HEK293 (cell line): ENCODE data around the gene NKD1.

Source experiments
- CTCF ChIA-PET: fragments of 350-600 bp; formaldehyde crosslinking; extraction: SDS; loops from one replicate; lab custom pipeline; 2021; ENCODE audit warnings: antibody characterized with exemption; lab: Yijun Ruan, JAX
- POLR2A ChIA-PET: fragments of 300-600 bp; formaldehyde crosslinking; extraction: SDS; loops from one replicate; lab custom pipeline; 2020; ENCODE audit warnings: antibody characterized with exemption, inconsistent platforms; lab: Yijun Ruan, JAX
- H3K27ac ChIP-seq: fragments of 200-500 bp; sonication (Bioruptor generic); 2 replicates; pipeline ENCODE4 v1.5.1; 2014; ENCODE audit warnings: low read depth, low read length, control low read depth, inconsistent platforms; ENCODE audit errors: extremely low read depth
- H3K36me3 ChIP-seq, 2 experiments: fragments of 200-500 bp in 1 of 2; sonication (Bioruptor generic) in 1 of 2; 1 replicate in 1 of 2; 2 replicates in 1 of 2; pipeline ENCODE4 v1.5.1; 2014 to 2017; ENCODE audit warnings: inconsistent platforms in 2 of 2, low read length in 2 of 2; ENCODE audit not compliant: control insufficient read depth in 2 of 2, insufficient read depth in 1 of 2
- H3K4me1 ChIP-seq: fragments of 200-500 bp; sonication (Bioruptor generic); 2 replicates; pipeline ENCODE4 v1.5.1; 2014; ENCODE audit warnings: mild to moderate bottlenecking, low read length, inconsistent platforms; ENCODE audit not compliant: control insufficient read depth, insufficient read depth
- H3K4me3 ChIP-seq: 2 replicates; pipeline ENCODE4 v1.5.1; 2011; ENCODE audit warnings: low read depth, mild to moderate bottlenecking, control low read depth, low read length, moderate library complexity
- H3K9me3 ChIP-seq: fragments of 200-500 bp; sonication (Bioruptor generic); 2 replicates; pipeline ENCODE4 v1.5.1; 2014; ENCODE audit warnings: low read depth, low read length, inconsistent platforms; ENCODE audit not compliant: control insufficient read depth, insufficient read depth
- EGR2 ChIP-seq: fragments of 450-650 bp; formaldehyde crosslinking; IDR thresholded peaks from 2 replicates; pipeline ENCODE4 v1.5.1; 2016; ENCODE audit warnings: low read depth, missing biosample characterization, missing genetic modification characterization
- SALL2 ChIP-seq: fragments of 450-650 bp; formaldehyde crosslinking; IDR thresholded peaks from 2 replicates; pipeline ENCODE4 v1.5.0; 2017; ENCODE audit warnings: missing biosample characterization, mild to moderate bottlenecking, missing genetic modification characterization, borderline replicate concordance
- YY1 ChIP-seq: fragments of 450-650 bp; formaldehyde crosslinking; IDR thresholded peaks from 2 replicates; pipeline ENCODE4 v1.5.1; 2018; ENCODE audit warnings: missing biosample characterization, missing genetic modification characterization
- ZNF114 ChIP-seq: fragments of 450-650 bp; formaldehyde crosslinking; IDR thresholded peaks from 2 replicates; pipeline ENCODE4 v1.5.0; 2017; ENCODE audit warnings: missing biosample characterization, missing genetic modification characterization
- ZNF19 ChIP-seq: fragments of 450-650 bp; formaldehyde crosslinking; IDR thresholded peaks from 2 replicates; pipeline ENCODE4; 2016; ENCODE audit warnings: missing biosample characterization, missing genetic modification characterization, low read depth
- ZNF416 ChIP-seq: fragments of 450-650 bp; formaldehyde crosslinking; IDR thresholded peaks from 2 replicates; pipeline ENCODE4 v1.5.1; 2016; ENCODE audit warnings: missing biosample characterization, missing genetic modification characterization
- ZNF558 ChIP-seq: fragments of 450-650 bp; formaldehyde crosslinking; IDR thresholded peaks from 2 replicates; pipeline ENCODE4 v1.5.1; 2016; ENCODE audit warnings: missing biosample characterization, missing genetic modification characterization
- ZNF571 ChIP-seq: fragments of 450-650 bp; formaldehyde crosslinking; IDR thresholded peaks from 2 replicates; pipeline ENCODE4 v1.5.0; 2017; ENCODE audit warnings: missing biosample characterization, missing genetic modification characterization
- ZSCAN23 ChIP-seq: fragments of 450-650 bp; formaldehyde crosslinking; IDR thresholded peaks from 2 replicates; pipeline ENCODE4 v1.5.1; 2016; ENCODE audit warnings: missing biosample characterization, missing genetic modification characterization
- TF ChIP-seq, protein P1 (sequence below): fragments of 450-650 bp; formaldehyde crosslinking; IDR thresholded peaks from 2 replicates; pipeline ENCODE4 v1.5.1; 2016; ENCODE audit warnings: missing biosample characterization, missing genetic modification characterization
- TF ChIP-seq, protein P2 (sequence below): fragments of 450-650 bp; formaldehyde crosslinking; optimal IDR thresholded peaks from 2 replicates; pipeline ENCODE3; 2016; ENCODE audit warnings: missing biosample characterization, mild to moderate bottlenecking, missing genetic modification characterization
- TF ChIP-seq, protein P3 (sequence below): fragments of 450-650 bp; formaldehyde crosslinking; IDR thresholded peaks from 2 replicates; pipeline ENCODE4 v1.5.1; 2017; ENCODE audit warnings: missing biosample characterization, missing genetic modification characterization
- TF ChIP-seq, protein P4 (sequence below): fragments of 450-650 bp; formaldehyde crosslinking; IDR thresholded peaks from 2 replicates; pipeline ENCODE4 v1.5.1; 2016; ENCODE audit warnings: missing biosample characterization, missing genetic modification characterization
- TF ChIP-seq, protein P5 (sequence below): fragments of 450-650 bp; formaldehyde crosslinking; conservative IDR thresholded peaks from 2 replicates; pipeline ENCODE4 v1.5.1; 2016; ENCODE audit warnings: low read depth, missing biosample characterization, missing genetic modification characterization

Gene NKD1

DNA sequence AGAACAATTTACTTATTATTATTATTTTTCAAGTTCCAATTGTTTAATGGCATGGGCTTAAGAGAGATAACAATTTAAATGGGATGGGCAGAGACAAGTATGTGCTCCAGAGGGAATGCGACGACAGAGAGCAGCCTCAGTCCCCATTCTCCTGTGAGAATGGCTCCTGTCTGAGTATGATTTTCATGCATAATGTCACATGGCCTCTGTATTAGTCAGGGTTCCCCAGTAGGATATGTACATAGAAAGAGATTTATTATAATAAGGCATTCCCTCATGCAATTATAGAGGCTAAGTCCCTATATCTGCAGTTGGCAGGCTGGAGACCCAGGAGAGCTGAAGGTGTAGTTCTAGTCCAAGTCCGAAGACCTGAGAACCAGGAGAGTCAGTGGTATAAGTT is 22.9 kb upstream of the NKD1 start:
- Histone ChIP-seq H3K27ac (no peak overlapping the region), H3K4me1 (no peaks in the 10 kb centered on the region; the same call in 1 of the 2 replicates), H3K9me3 (no peaks in the 10 kb centered on the region), H3K4me3 (no peak overlapping the region), H3K36me3 (no peaks in the 10 kb centered on the region)
- TF ChIP-seq ZNF19 (tag by site-specific recombination) (no peak), YY1 (tag by site-specific recombination) (no peak), SALL2 (tag by site-specific recombination) (no peak)
- TF ChIP-seq, protein P1, sequence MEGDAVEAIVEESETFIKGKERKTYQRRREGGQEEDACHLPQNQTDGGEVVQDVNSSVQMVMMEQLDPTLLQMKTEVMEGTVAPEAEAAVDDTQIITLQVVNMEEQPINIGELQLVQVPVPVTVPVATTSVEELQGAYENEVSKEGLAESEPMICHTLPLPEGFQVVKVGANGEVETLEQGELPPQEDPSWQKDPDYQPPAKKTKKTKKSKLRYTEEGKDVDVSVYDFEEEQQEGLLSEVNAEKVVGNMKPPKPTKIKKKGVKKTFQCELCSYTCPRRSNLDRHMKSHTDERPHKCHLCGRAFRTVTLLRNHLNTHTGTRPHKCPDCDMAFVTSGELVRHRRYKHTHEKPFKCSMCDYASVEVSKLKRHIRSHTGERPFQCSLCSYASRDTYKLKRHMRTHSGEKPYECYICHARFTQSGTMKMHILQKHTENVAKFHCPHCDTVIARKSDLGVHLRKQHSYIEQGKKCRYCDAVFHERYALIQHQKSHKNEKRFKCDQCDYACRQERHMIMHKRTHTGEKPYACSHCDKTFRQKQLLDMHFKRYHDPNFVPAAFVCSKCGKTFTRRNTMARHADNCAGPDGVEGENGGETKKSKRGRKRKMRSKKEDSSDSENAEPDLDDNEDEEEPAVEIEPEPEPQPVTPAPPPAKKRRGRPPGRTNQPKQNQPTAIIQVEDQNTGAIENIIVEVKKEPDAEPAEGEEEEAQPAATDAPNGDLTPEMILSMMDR (tag by site-specific recombination), result no peak
- ChIA-PET CTCF (interaction anchor here (0.6 to 1.5 kb wide), 4 partner anchors 40 to 1673 kb away, joined by 3 to 7 read pairs (median 4); no protein-coding TSS in a partner anchor), POLR2A (no interaction called here)

DNA sequence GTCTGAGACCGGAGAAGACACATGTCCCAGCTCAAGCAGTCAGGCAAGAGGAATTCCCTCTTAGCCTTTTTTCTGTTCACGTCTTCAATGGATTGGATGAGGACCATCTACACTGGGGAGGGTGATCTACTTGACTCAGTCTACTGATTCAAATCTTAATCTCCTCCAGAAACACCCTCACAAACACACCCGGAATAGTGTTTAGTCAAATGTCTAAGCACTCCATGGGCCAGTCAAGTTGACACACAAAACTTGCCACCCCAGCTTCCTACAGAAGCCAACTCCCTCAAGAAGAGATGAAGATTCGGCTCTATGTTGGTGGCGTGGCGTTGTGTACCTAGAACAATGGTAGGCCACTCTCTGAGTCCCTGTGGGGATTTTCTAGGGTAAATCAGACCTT is 22.5 kb upstream of the NKD1 start:
- no peak for TF ChIP-seq ZNF416
- TF ChIP-seq EGR2 (tag by site-specific recombination), result no peak
- TF ChIP-seq ZNF114 (tag by site-specific recombination), result no peak
- TF ChIP-seq, protein P2, sequence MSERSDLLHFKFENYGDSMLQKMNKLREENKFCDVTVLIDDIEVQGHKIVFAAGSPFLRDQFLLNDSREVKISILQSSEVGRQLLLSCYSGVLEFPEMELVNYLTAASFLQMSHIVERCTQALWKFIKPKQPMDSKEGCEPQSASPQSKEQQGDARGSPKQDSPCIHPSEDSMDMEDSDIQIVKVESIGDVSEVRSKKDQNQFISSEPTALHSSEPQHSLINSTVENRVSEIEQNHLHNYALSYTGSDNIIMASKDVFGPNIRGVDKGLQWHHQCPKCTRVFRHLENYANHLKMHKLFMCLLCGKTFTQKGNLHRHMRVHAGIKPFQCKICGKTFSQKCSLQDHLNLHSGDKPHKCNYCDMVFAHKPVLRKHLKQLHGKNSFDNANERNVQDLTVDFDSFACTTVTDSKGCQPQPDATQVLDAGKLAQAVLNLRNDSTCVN (tag by site-specific recombination), result no peak
- TF ChIP-seq ZNF558 (tag by site-specific recombination), result no peak
- TF ChIP-seq, protein P3, sequence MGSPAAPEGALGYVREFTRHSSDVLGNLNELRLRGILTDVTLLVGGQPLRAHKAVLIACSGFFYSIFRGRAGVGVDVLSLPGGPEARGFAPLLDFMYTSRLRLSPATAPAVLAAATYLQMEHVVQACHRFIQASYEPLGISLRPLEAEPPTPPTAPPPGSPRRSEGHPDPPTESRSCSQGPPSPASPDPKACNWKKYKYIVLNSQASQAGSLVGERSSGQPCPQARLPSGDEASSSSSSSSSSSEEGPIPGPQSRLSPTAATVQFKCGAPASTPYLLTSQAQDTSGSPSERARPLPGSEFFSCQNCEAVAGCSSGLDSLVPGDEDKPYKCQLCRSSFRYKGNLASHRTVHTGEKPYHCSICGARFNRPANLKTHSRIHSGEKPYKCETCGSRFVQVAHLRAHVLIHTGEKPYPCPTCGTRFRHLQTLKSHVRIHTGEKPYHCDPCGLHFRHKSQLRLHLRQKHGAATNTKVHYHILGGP, result no peak
- TF ChIP-seq, protein P4, sequence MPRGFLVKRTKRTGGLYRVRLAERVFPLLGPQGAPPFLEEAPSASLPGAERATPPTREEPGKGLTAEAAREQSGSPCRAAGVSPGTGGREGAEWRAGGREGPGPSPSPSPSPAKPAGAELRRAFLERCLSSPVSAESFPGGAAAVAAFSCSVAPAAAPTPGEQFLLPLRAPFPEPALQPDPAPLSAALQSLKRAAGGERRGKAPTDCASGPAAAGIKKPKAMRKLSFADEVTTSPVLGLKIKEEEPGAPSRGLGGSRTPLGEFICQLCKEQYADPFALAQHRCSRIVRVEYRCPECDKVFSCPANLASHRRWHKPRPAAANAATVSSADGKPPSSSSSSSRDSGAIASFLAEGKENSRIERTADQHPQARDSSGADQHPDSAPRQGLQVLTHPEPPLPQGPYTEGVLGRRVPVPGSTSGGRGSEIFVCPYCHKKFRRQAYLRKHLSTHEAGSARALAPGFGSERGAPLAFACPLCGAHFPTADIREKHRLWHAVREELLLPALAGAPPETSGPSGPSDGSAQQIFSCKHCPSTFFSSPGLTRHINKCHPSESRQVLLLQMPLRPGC (tag by site-specific recombination), result no peak
- TF ChIP-seq ZSCAN23 (tag by site-specific recombination), result no peak
- TF ChIP-seq, protein P5, sequence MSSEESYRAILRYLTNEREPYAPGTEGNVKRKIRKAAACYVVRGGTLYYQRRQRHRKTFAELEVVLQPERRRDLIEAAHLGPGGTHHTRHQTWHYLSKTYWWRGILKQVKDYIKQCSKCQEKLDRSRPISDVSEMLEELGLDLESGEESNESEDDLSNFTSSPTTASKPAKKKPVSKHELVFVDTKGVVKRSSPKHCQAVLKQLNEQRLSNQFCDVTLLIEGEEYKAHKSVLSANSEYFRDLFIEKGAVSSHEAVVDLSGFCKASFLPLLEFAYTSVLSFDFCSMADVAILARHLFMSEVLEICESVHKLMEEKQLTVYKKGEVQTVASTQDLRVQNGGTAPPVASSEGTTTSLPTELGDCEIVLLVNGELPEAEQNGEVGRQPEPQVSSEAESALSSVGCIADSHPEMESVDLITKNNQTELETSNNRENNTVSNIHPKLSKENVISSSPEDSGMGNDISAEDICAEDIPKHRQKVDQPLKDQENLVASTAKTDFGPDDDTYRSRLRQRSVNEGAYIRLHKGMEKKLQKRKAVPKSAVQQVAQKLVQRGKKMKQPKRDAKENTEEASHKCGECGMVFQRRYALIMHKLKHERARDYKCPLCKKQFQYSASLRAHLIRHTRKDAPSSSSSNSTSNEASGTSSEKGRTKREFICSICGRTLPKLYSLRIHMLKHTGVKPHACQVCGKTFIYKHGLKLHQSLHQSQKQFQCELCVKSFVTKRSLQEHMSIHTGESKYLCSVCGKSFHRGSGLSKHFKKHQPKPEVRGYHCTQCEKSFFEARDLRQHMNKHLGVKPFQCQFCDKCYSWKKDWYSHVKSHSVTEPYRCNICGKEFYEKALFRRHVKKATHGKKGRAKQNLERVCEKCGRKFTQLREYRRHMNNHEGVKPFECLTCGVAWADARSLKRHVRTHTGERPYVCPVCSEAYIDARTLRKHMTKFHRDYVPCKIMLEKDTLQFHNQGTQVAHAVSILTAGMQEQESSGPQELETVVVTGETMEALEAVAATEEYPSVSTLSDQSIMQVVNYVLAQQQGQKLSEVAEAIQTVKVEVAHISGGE (tag by site-specific recombination), result no peak
- no peak for TF ChIP-seq ZNF571 (tag by site-specific recombination)
- H3K36me3 ChIP-seq, result no peaks in the 10 kb centered on the region
- H3K4me1 ChIP-seq, result no peaks in the 10 kb centered on the region; the same call in 1 of the 2 replicates
- no peaks in the 10 kb centered on the region for H3K9me3 ChIP-seq
- H3K27ac ChIP-seq, result no peak overlapping the region
- ChIA-PET POLR2A (no interaction called here), CTCF (interaction anchor here (0.6 to 1.5 kb wide), 2 partner anchors 140 to 1674 kb away, joined by 3 to 7 read pairs; no protein-coding TSS in a partner anchor)
- no peak overlapping the region for H3K4me3 ChIP-seq
